ENCODE results near the gene DNAJB5. TPM values are rescaled to one million over a fixed set of nuclear protein-coding genes. Genes with fewer than 3 reads are reported as not detected.
"Not testable (repeated sequence)": the region's sequence is repeated elsewhere in the genome, so short reads cannot be mapped to it uniquely, and the experiment has no call there.

The DNAJB5 gene
- 10 to 100 TPM in 3 of 4 donors, 1 to 10 TPM in 1; 10.0 to 14.3 (median 11.1) TPM for polyA plus RNA-seq (ENCODE audit: insufficient read length in 4 of 4)

- peak; percentile 96 to 99 (median 98) for DNase-seq (ENCODE audit: low read depth in 4 of 4, low spot score in 3 of 4)
Observed at GRCh38 chr9:34989003-34989945, at the start of gene DNAJB5. Gene DNAJB5, plus strand, starts transcription at chr9:34989745. Its CDS starts 886 bp downstream, at chr9:34990631.

- DNase-seq (ENCODE audit: low read depth in 4 of 4, low spot score in 3 of 4): not testable (repeated sequence)
Observed at GRCh38 chr9:34939989-34940388, 49.6 kb upstream of the DNAJB5 start.

GRCh38 chr9:34948451-34948850, 41.1 kb upstream of the DNAJB5 start:
- no peak for DNase-seq (ENCODE audit: low read depth in 4 of 4, low spot score in 3 of 4)

GRCh38 chr9:34954225-34954624, 35.3 kb upstream of the DNAJB5 start:
- DNase-seq (ENCODE audit: low read depth in 4 of 4, low spot score in 3 of 4): no peak

- not testable (repeated sequence) for DNase-seq (ENCODE audit: low read depth in 4 of 4, low spot score in 3 of 4)
Observed at GRCh38 chr9:34956066-34956465, 33.5 kb upstream of the DNAJB5 start.

GRCh38 chr9:34956648-34957047, 32.9 kb upstream of the DNAJB5 start:
- no peak for DNase-seq (ENCODE audit: low read depth in 4 of 4, low spot score in 3 of 4)

- no peak for DNase-seq (ENCODE audit: low read depth in 4 of 4, low spot score in 3 of 4)
Observed at GRCh38 chr9:34957492-34958410, 31.8 kb upstream of the DNAJB5 start, which contains the start of gene PHF24. Gene PHF24, plus strand, starts transcription at chr9:34958285. Its CDS starts 13,014 bp downstream, at chr9:34971299.

- DNase-seq (ENCODE audit: low read depth in 4 of 4, low spot score in 3 of 4): no peak
Observed at GRCh38 chr9:34958411-34958982, 31.0 kb upstream of the DNAJB5 start.

- DNase-seq (ENCODE audit: low read depth in 4 of 4, low spot score in 3 of 4): no peak
Observed at GRCh38 chr9:34959461-34959860, 30.1 kb upstream of the DNAJB5 start.

GRCh38 chr9:34961574-34962490, 27.7 kb upstream of the DNAJB5 start:
- no peak for DNase-seq (ENCODE audit: low read depth in 4 of 4, low spot score in 3 of 4)

GRCh38 chr9:34962546-34962945, 27.0 kb upstream of the DNAJB5 start:
- no peak for DNase-seq (ENCODE audit: low read depth in 4 of 4, low spot score in 3 of 4)

- DNase-seq (ENCODE audit: low read depth in 4 of 4, low spot score in 3 of 4): no peak
Observed at GRCh38 chr9:34963552-34963951, 26.0 kb upstream of the DNAJB5 start.

- no peak for DNase-seq (ENCODE audit: low read depth in 4 of 4, low spot score in 3 of 4)
Observed at GRCh38 chr9:34964458-34964857, 25.1 kb upstream of the DNAJB5 start.

GRCh38 chr9:34971146-34971811, 18.3 kb upstream of the DNAJB5 start:
- no peak for DNase-seq (ENCODE audit: low read depth in 4 of 4, low spot score in 3 of 4)

- DNase-seq (ENCODE audit: low read depth in 4 of 4, low spot score in 3 of 4): no peak
Observed at GRCh38 chr9:34974664-34975063, 14.9 kb upstream of the DNAJB5 start.

GRCh38 chr9:34976441-34976840, 13.1 kb upstream of the DNAJB5 start:
- DNase-seq (ENCODE audit: low read depth in 4 of 4, low spot score in 3 of 4): no peak

- no peak for DNase-seq (ENCODE audit: low read depth in 4 of 4, low spot score in 3 of 4)
Observed at GRCh38 chr9:34976992-34977391, 12.6 kb upstream of the DNAJB5 start.

GRCh38 chr9:34980181-34980761, 9.3 kb upstream of the DNAJB5 start:
- DNase-seq (ENCODE audit: low read depth in 4 of 4, low spot score in 3 of 4): no peak

GRCh38 chr9:34982361-34982760, 7.2 kb upstream of the DNAJB5 start:
- DNase-seq (ENCODE audit: low read depth in 4 of 4, low spot score in 3 of 4): no peak

All from left renal pelvis (tissue), 4 donors.